VCaP (cell line): ENCODE measurements around the gene NCF2.

Experiments used
- H3K27ac ChIP-seq: fragments of 450-650 bp; 2 replicates; pipeline ENCODE4 v1.5.1; 2017
- CTCF ChIP-seq: fragments of 450-650 bp; conservative IDR thresholded peaks from 2 replicates; pipeline ENCODE4 v1.5.1; 2017; ENCODE audit warnings: mild to moderate bottlenecking, moderate library complexity

The NCF2 gene

GRCh38 chr1:183600634-183601033 lies 10.4 kb upstream of the NCF2 start:
- no peak overlapping the region for H3K27ac ChIP-seq
- TF ChIP-seq CTCF, result no peak

- no peak for TF ChIP-seq CTCF
- no peak overlapping the region for H3K27ac ChIP-seq
These were observed 9.9 kb upstream of the NCF2 start for GRCh38 chr1:183600136-183600535.

DNA sequence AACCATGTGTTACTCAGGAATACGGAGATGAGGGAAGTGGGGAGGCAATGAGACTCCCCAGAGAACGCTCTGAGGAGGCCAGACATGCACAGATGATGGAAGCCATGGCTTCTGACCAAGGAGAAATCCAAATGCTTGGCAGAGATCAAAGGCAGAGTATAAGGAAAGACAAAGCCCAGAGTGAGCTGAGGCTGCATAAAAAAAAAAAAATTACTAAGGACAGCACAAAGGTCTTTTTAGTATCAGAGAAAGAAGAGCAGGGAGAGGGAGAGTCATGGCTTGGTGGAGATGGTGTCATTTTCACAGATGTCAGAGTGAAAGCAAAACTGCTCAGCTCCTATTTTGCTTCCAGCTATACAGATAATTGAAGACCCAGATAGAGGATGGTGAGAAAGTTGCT lies 8.1 kb upstream of the NCF2 start:
- H3K27ac ChIP-seq, result no peak overlapping the region
- no peak for TF ChIP-seq CTCF

GRCh38 chr1:183597656-183598347 lies 7.5 kb upstream of the NCF2 start:
- H3K27ac ChIP-seq, result no peak overlapping the region

DNA sequence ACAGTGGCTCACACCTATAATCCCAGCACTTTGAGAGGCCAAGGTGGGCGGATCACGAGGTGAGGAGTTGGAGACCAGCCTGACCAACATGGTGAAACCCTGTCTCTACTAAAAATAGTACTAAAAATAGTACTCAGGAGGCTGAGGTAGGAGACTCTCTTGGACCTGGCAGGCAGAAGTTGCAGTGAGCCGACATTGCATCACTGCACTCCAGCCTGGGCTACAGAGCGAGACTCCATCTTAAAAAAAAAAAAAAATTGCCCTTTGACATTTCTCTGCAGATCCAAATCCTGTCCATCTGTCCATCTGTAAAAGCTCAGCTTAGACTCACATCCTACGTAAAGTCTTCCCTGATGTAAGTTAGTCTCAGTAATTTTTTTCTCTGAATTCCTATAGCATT lies 6.2 kb upstream of the NCF2 start:
- TF ChIP-seq CTCF, result no peak
- no peak overlapping the region for H3K27ac ChIP-seq

More at GRCh38 chr1:183597656-183598347, 7.5 kb upstream of the NCF2 start:
- TF ChIP-seq CTCF, result no peak

- TF ChIP-seq CTCF, result no peak
- H3K27ac ChIP-seq, result no peak overlapping the region
These were observed 5.3 kb upstream of the NCF2 start for GRCh38 chr1:183595537-183595936.

DNA sequence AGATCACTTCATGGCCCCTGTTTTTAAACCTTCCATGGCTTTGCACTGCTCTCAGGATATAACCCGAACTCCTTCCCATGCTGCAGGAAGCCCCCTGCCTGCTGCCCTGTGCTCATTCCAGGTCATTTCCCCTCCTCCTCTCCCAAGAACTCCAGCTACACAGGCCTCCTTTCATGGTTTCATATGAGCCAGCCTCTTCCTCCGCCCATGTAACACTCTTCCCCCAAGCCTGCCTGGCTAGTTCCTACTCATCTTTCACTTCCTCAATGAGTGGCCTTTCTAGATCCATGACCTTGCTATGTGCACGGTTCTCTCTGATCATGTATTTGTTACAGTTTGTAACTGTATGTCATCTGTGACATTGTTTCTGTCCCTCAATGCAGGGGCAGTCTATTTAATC lies 3.1 kb upstream of the NCF2 start:
- H3K27ac ChIP-seq, result no peak overlapping the region
- TF ChIP-seq CTCF, result no peak
